HepG2 (cell line): ENCODE data around the gene NLRC5. TPM values are rescaled to one million over a fixed set of nuclear protein-coding genes. Genes with fewer than 3 reads are reported as not detected.

Source experiments
- ATAC-seq: fragments of 200-7000 bp; cut with Tn5 transposase; 3 replicates; pipeline ENCODE4 v1.9.1; 2020; ENCODE audit warnings: mild to moderate bottlenecking, moderate library complexity
- BruUV-seq: library from RNA; stranded (reverse); fragments of 400-500 nt; replicated peaks from 2 replicates; lab custom pipeline; 2021; lab: Mats Ljungman, UMichigan
- CTCF ChIA-PET: fragments of 300-600 bp; formaldehyde crosslinking; extraction: SDS; loops from one replicate; lab custom pipeline; 2021; ENCODE audit warnings: low total read pairs, inconsistent platforms, low intra/inter-chr PET ratio; lab: Yijun Ruan, JAX
- POLR2A ChIA-PET: fragments of 350-600 bp; sonication (Branson Sonifier 250); formaldehyde crosslinking; loops from one replicate; lab custom pipeline; 2020; ENCODE audit warnings: antibody characterized with exemption, inconsistent platforms; lab: Yijun Ruan, JAX
- DNase-seq: peaks from one replicate; pipeline ENCODE4 v3.0.0-alpha.2; 2015; ENCODE audit warnings: low spot score
- FAIRE-seq: peaks from 3 replicates; lab custom pipeline; 2011; peaks lifted over from hg19 to GRCh38; lab: Jason Lieb, UNC
- H2AFZ ChIP-seq: one replicate; pipeline ENCODE4 v1.6.1; 2011; ENCODE audit warnings: low read length, inconsistent platforms
- H3K27ac ChIP-seq: fragments of 300-600 bp; 3 replicates; pipeline ENCODE4 v1.8.0; 2011; ENCODE audit warnings: mixed run types, mild to moderate bottlenecking, mixed read lengths, low read length, inconsistent platforms; ENCODE audit not compliant: insufficient read depth; ENCODE audit errors: extremely low read length
- H3K27me3 ChIP-seq, 2 experiments: fragments of 200-600 bp in 1 of 2; 2 replicates in 1 of 2; 3 replicates in 1 of 2; pipeline versions ENCODE4 v1.6.0 to v1.8.0; 2011; ENCODE audit warnings: low read length in 2 of 2, mild to moderate bottlenecking in 2 of 2, moderate library complexity in 2 of 2, inconsistent platforms in 1 of 2; ENCODE audit not compliant: insufficient read depth in 2 of 2, control insufficient read depth in 1 of 2
- H3K36me3 ChIP-seq, 2 experiments: fragments of 200-600 bp in 1 of 2; replicated peaks in 1 of 2; 2 replicates in 1 of 2; 3 replicates in 1 of 2; pipeline versions ENCODE4 v1.5.1 to v1.8.0; 2011; ENCODE audit warnings: low read length in 2 of 2, inconsistent platforms in 1 of 2; ENCODE audit not compliant: insufficient read depth in 2 of 2, control insufficient read depth in 1 of 2
- H3K4me1 ChIP-seq: 2 replicates; pipeline ENCODE4 v1.5.1; 2012; ENCODE audit warnings: low read length, inconsistent platforms; ENCODE audit not compliant: insufficient read depth
- H3K4me2 ChIP-seq: 2 replicates; pipeline ENCODE4 v1.6.0; 2011; ENCODE audit warnings: low read depth, low read length, inconsistent platforms
- H3K4me3 ChIP-seq, 3 experiments: fragments of 200-600 bp in 1 of 3; sonication (generic), shearing (Covaris generic) in 1 of 3; replicated peaks in 1 of 3; 2 replicates each; pipeline ENCODE4 v1.5.1; 2011 to 2016; ENCODE audit warnings: low read length in 3 of 3, inconsistent platforms in 2 of 3, low read depth in 2 of 3, mild to moderate bottlenecking in 2 of 3, control low read depth in 1 of 3, mixed read lengths in 1 of 3; ENCODE audit not compliant: insufficient read depth in 1 of 3
- H3K79me2 ChIP-seq: one replicate; pipeline ENCODE4 v1.6.1; 2011; ENCODE audit warnings: low read length, inconsistent platforms; ENCODE audit not compliant: insufficient read depth
- H3K9ac ChIP-seq: 2 replicates; pipeline ENCODE4 v1.6.0; 2011; ENCODE audit warnings: mild to moderate bottlenecking, low read depth, low read length, inconsistent platforms; ENCODE audit not compliant: insufficient read depth
- H3K9me3 ChIP-seq: 2 replicates; pipeline ENCODE4 v1.5.1; 2012; ENCODE audit warnings: mild to moderate bottlenecking, low read length
- H4K20me1 ChIP-seq: 2 replicates; pipeline ENCODE4 v1.6.0; 2011; ENCODE audit warnings: inconsistent platforms, mild to moderate bottlenecking, low read length, moderate library complexity; ENCODE audit not compliant: insufficient read depth
- AKAP8 ChIP-seq: sonication (generic); formaldehyde crosslinking; IDR thresholded peaks from 2 replicates; pipeline ENCODE4 v1.5.1; 2020; ENCODE audit warnings: mild to moderate bottlenecking, missing genetic modification reagents
- CBX5 ChIP-seq: sonication (generic); formaldehyde crosslinking; IDR thresholded peaks from 2 replicates; pipeline ENCODE4 v1.4.0; 2020; ENCODE audit warnings: missing genetic modification reagents, borderline replicate concordance
- EED ChIP-seq: sonication (generic); formaldehyde crosslinking; IDR thresholded peaks from 2 replicates; pipeline ENCODE4 v1.5.0; 2020; ENCODE audit warnings: mild to moderate bottlenecking, missing genetic modification reagents
- HOXA9 ChIP-seq: sonication (generic); formaldehyde crosslinking; IDR thresholded peaks from 2 replicates; pipeline ENCODE4 v1.8.1; 2022; ENCODE audit warnings: missing genetic modification reagents, mild to moderate bottlenecking, moderate library complexity, borderline replicate concordance
- KDM1A ChIP-seq: IDR thresholded peaks from 2 replicates; pipeline ENCODE4 v1.6.1; 2016; ENCODE audit warnings: missing compliant biosample characterization
- MYC ChIP-seq: sonication (generic); formaldehyde crosslinking; IDR thresholded peaks from 2 replicates; pipeline ENCODE4 v1.9.0; 2021; ENCODE audit warnings: missing genetic modification reagents, borderline replicate concordance
- NKX3-1 ChIP-seq: sonication (generic); formaldehyde crosslinking; IDR thresholded peaks from 2 replicates; pipeline ENCODE4 v1.5.0; 2020; ENCODE audit warnings: missing genetic modification reagents
- NR2F1 ChIP-seq, 2 experiments: fragments of 450-650 bp in 1 of 2; formaldehyde crosslinking in 1 of 2; IDR thresholded peaks; 2 replicates each; pipeline versions ENCODE4 v1.5.0 to v1.6.1; 2016 to 2020; ENCODE audit warnings: mild to moderate bottlenecking in 1 of 2, missing compliant biosample characterization in 1 of 2, missing genetic modification reagents in 1 of 2, moderate library complexity in 1 of 2
- RFX5 ChIP-seq: IDR thresholded peaks from 2 replicates; pipeline ENCODE4 v1.6.1; 2011; ENCODE audit warnings: low read depth, low read length, improper control_type of control experiment
- SKIL ChIP-seq: sonication (generic); formaldehyde crosslinking; IDR thresholded peaks from 2 replicates; pipeline ENCODE4 v1.8.0; 2022; ENCODE audit warnings: missing genetic modification reagents, mild to moderate bottlenecking, moderate library complexity, borderline replicate concordance
- SNAPC5 ChIP-seq: sonication (generic); formaldehyde crosslinking; IDR thresholded peaks from 2 replicates; pipeline ENCODE4 v1.8.1; 2023; ENCODE audit warnings: mild to moderate bottlenecking, missing genetic modification reagents, borderline replicate concordance
- WIZ ChIP-seq: sonication (generic); formaldehyde crosslinking; IDR thresholded peaks from 2 replicates; pipeline ENCODE4 v1.5.1; 2020; ENCODE audit warnings: mild to moderate bottlenecking, missing genetic modification reagents
- ZNF629 ChIP-seq: sonication (generic); formaldehyde crosslinking; conservative IDR thresholded peaks from 2 replicates; pipeline ENCODE4 v1.5.0; 2020; ENCODE audit warnings: missing genetic modification reagents
- WGBS: methylation state at CpG from one replicate; pipeline ENCODE4 v1.1.6; 2017; ENCODE audit warnings: low lambda C conversion rate; 5-methylcytosine and 5-hydroxymethylcytosine counted together
- in situ Hi-C: cut with HindIII; loops from 2 replicates; pipeline ENCODE4 v1.10.0; 2017; ENCODE audit warnings: low pct_unique_long_range_greater_than_20kb; ENCODE audit not compliant: extremely low pct_ligation_motif_present
- intact Hi-C: fragments of 100-400 bp; cut with micrococcal nuclease; formaldehyde crosslinking; loops from one replicate; pipeline ENCODE4 v1.10.0; 2022; ENCODE audit not compliant: unreplicated experiment
- polyA plus RNA-seq, 8 experiments: library from polyadenylated mRNA; depleted of rRNA in 3 of 8; stranded (reverse) in 7 of 8; unstranded in 1 of 8; fragments of >200 nt; fragmentation: Illumina TruSeq in 4 of 8; extraction: Trizol in 4 of 8; gene quantifications; 2 replicates each; pipeline versions ENCODE4 v1.2.1 to v1.2.3, GENCODE V29; 2011 to 2016; ENCODE audit warnings: low read depth in 4 of 8, missing spikeins in 1 of 8, mixed read lengths in 1 of 8; ENCODE audit not compliant: insufficient read depth in 1 of 8
- total RNA-seq, 5 experiments: library from RNA; depleted of rRNA; stranded (reverse); fragments of >200 nt; fragmentation: Illumina TruSeq; extraction: Trizol; gene quantifications; 2 replicates each; pipeline ENCODE4 v1.2.3, GENCODE V29; 2016; ENCODE audit warnings: low read depth in 1 of 5

The NLRC5 gene
- total and polyA plus RNA-seq, 2 of the 13 experiments (the other 11 are each of a cell fraction or from before 2014, with no cell fraction given): 6.3 to 12.7 TPM

DNA sequence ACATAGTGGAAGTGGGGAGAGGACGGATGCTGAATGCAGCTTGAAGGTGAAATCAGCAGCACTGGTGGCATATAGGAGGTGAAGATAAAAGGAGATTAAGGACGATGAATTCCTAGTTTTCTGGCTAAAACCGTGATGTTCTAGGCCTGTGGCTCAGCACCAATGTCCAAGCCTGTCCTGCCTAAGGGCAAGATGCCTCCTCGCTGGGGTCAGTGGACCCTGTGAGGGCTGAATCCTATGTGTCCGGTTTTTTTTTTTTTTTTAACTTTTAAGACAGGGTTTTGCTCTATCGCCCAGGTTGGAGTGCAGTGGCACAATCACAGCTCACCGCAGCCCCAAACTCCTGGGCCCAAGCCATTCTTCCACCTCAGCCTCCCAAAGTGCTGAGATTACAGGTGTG lies 115.8 kb downstream of the NLRC5 start (continued):
- TF ChIP-seq SKIL (CRISPR knock-in tag) (no peak), NR2F1 (CRISPR knock-in tag; IDR thresholded peaks at IDR 0.05) (no peak), WIZ (CRISPR knock-in tag) (no peak), EED (CRISPR knock-in tag) (no peak), AKAP8 (CRISPR knock-in tag) (no peak), NKX3-1 (CRISPR knock-in tag) (no peak)

- ChIA-PET POLR2A (no interaction called here), CTCF (no interaction called here)
- 56% methylated on average over 1 of the region's 2 CpGs for WGBS
- Histone ChIP-seq H3K79me2 (no peaks in the 10 kb centered on the region), H3K4me2 (no peak overlapping the region), H3K9ac (no peak overlapping the region), H2AFZ (no peak overlapping the region), H3K4me1 (no peaks in the 10 kb centered on the region), H3K27ac (no peak overlapping the region), H3K4me3 (no peak overlapping the region), H3K9me3 (no peaks in the 10 kb centered on the region), H4K20me1 (no peaks in the 10 kb centered on the region), H3K36me3 (no peaks in the 10 kb centered on the region), H3K27me3 (peaks cover 0 to 2% of the 10 kb centered on the region in 2 experiments; a peak in 1 of 5 replicates)
- TF ChIP-seq RFX5 (no peak), KDM1A (CRISPR knock-in tag) (0 out of 2 replicates have a peak, but pooled peaks have one; percentile 17), CBX5 (CRISPR knock-in tag) (no peak), MYC (CRISPR knock-in tag) (no peak), ZNF629 (CRISPR knock-in tag) (peak; percentile 89), SNAPC5 (CRISPR knock-in tag) (no peak), HOXA9 (CRISPR knock-in tag) (no peak)
- BruUV-seq: no TSS peak
- in situ Hi-C loops: no loop called here
- FAIRE-seq (no peak), ATAC-seq (no peak), DNase-seq (no peak)
- intact Hi-C loops: no loop called here
Observed at GRCh38 chr16:57106767-57107166, 117.4 kb downstream of the NLRC5 start.
